ENCODE measurements around the gene DMRTB1. TPM values are rescaled to one million over a fixed set of nuclear protein-coding genes. Genes with fewer than 3 reads are reported as not detected.

The DMRTB1 gene
- total RNA-seq, 1 experiment from 2014 or later: not detected

GRCh38 chr1:53455364-53455991, 3.7 kb upstream of the DMRTB1 start:
- DNase-seq: no peak
- no peaks in the 10 kb centered on the region for H3K36me3 ChIP-seq
- H3K9me3 ChIP-seq: no peaks in the 10 kb centered on the region
- H3K27me3 ChIP-seq: no peaks in the 10 kb centered on the region
- H3K4me3 ChIP-seq: no peak overlapping the region

GRCh38 chr1:53458634-53459033, 565 bp upstream of the DMRTB1 start:
- no peaks in the 10 kb centered on the region for H3K36me3 ChIP-seq
- H3K27me3 ChIP-seq: no peaks in the 10 kb centered on the region

GRCh38 chr1:53460211-53460634, 1.0 kb downstream of the DMRTB1 start:
- H3K9me3 ChIP-seq: no peaks in the 10 kb centered on the region
- H3K4me3 ChIP-seq: no peak overlapping the region
- DNase-seq: no peak
- no peaks in the 10 kb centered on the region for H3K27me3 ChIP-seq
- H3K36me3 ChIP-seq: no peaks in the 10 kb centered on the region

More at GRCh38 chr1:53458634-53459033, 565 bp upstream of the DMRTB1 start:
- H3K4me3 ChIP-seq: no peak overlapping the region
- H3K9me3 ChIP-seq: no peaks in the 10 kb centered on the region
- no peak for DNase-seq

GRCh38 chr1:53460666-53461322, 1.6 kb downstream of the DMRTB1 start:
- no peaks in the 10 kb centered on the region for H3K9me3 ChIP-seq
- H3K36me3 ChIP-seq: no peaks in the 10 kb centered on the region
- no peak for DNase-seq
- H3K4me3 ChIP-seq: no peak overlapping the region
- H3K27me3 ChIP-seq: no peaks in the 10 kb centered on the region

- no peaks in the 10 kb centered on the region for H3K36me3 ChIP-seq
- H3K9me3 ChIP-seq: no peaks in the 10 kb centered on the region
- DNase-seq: no peak
- no peaks in the 10 kb centered on the region for H3K27me3 ChIP-seq
- no peak overlapping the region for H3K4me3 ChIP-seq
Observed at GRCh38 chr1:53461323-53462044, 2.3 kb downstream of the DMRTB1 start.

GRCh38 chr1:53462193-53462592, 3.0 kb downstream of the DMRTB1 start:
- no peak overlapping the region for H3K4me3 ChIP-seq
- H3K9me3 ChIP-seq: no peaks in the 10 kb centered on the region
- no peaks in the 10 kb centered on the region for H3K36me3 ChIP-seq
- H3K27me3 ChIP-seq: no peaks in the 10 kb centered on the region
- no peak for DNase-seq

GRCh38 chr1:53462769-53463501, 3.7 kb downstream of the DMRTB1 start:
- Histone ChIP-seq H3K27me3 (no peaks in the 10 kb centered on the region), H3K36me3 (no peaks in the 10 kb centered on the region), H3K4me3 (no peak overlapping the region), H3K9me3 (no peaks in the 10 kb centered on the region)
- no peak for DNase-seq

GRCh38 chr1:53463961-53464899, 5.0 kb downstream of the DMRTB1 start:
- Histone ChIP-seq H3K36me3 (no peaks in the 10 kb centered on the region), H3K27me3 (no peaks in the 10 kb centered on the region), H3K9me3 (no peaks in the 10 kb centered on the region), H3K4me3 (no peak overlapping the region)
- no peak for DNase-seq

GRCh38 chr1:53465023-53465957, 6.1 kb downstream of the DMRTB1 start:
- DNase-seq: no peak
- H3K9me3 ChIP-seq: no peaks in the 10 kb centered on the region
- H3K36me3 ChIP-seq: no peaks in the 10 kb centered on the region
- no peak overlapping the region for H3K4me3 ChIP-seq
- no peaks in the 10 kb centered on the region for H3K27me3 ChIP-seq

- H3K27me3 ChIP-seq: no peaks in the 10 kb centered on the region
Observed at GRCh38 chr1:53467391-53467790, 8.2 kb downstream of the DMRTB1 start.

GRCh38 chr1:53468374-53468773, 9.2 kb downstream of the DMRTB1 start:
- Histone ChIP-seq H3K4me3 (no peak overlapping the region), H3K27me3 (no peaks in the 10 kb centered on the region), H3K9me3 (no peaks in the 10 kb centered on the region), H3K36me3 (no peaks in the 10 kb centered on the region)
- no peak for DNase-seq

More at GRCh38 chr1:53467391-53467790, 8.2 kb downstream of the DMRTB1 start:
- DNase-seq: no peak
- Histone ChIP-seq H3K9me3 (no peaks in the 10 kb centered on the region), H3K36me3 (no peaks in the 10 kb centered on the region), H3K4me3 (no peak overlapping the region)

- no peak for DNase-seq
- Histone ChIP-seq H3K36me3 (no peaks in the 10 kb centered on the region), H3K27me3 (no peaks in the 10 kb centered on the region), H3K9me3 (no peaks in the 10 kb centered on the region), H3K4me3 (no peak overlapping the region)
Observed at GRCh38 chr1:53469373-53469772, 10.2 kb downstream of the DMRTB1 start.

GRCh38 chr1:53470155-53470554, 11.0 kb downstream of the DMRTB1 start:
- H3K4me3 ChIP-seq: no peak overlapping the region
- H3K9me3 ChIP-seq: no peaks in the 10 kb centered on the region
- no peaks in the 10 kb centered on the region for H3K36me3 ChIP-seq
- peak; percentile 50 for DNase-seq
- H3K27me3 ChIP-seq: no peaks in the 10 kb centered on the region

GRCh38 chr1:53470584-53470983, 11.4 kb downstream of the DMRTB1 start:
- no peak overlapping the region for H3K4me3 ChIP-seq
- no peaks in the 10 kb centered on the region for H3K27me3 ChIP-seq
- no peaks in the 10 kb centered on the region for H3K9me3 ChIP-seq
- DNase-seq: no peak
- H3K36me3 ChIP-seq: no peaks in the 10 kb centered on the region

- no peak for DNase-seq
- Histone ChIP-seq H3K27me3 (no peaks in the 10 kb centered on the region), H3K4me3 (no peak overlapping the region), H3K36me3 (no peaks in the 10 kb centered on the region), H3K9me3 (no peaks in the 10 kb centered on the region)
Observed at GRCh38 chr1:53471000-53471399, 11.8 kb downstream of the DMRTB1 start.
